K562 (cell line): ENCODE data around the gene ATRN. TPM values are rescaled to one million over a fixed set of nuclear protein-coding genes. Genes with fewer than 3 reads are reported as not detected.

Experiments used
- ATAC-seq: fragments of 200-7000 bp; cut with Tn5 transposase; 3 replicates; pipeline ENCODE4 v1.9.1; 2020; ENCODE audit warnings: moderate library complexity
- BruUV-seq: library from RNA; stranded (reverse); fragments of 400-500 nt; replicated peaks from 2 replicates; lab custom pipeline; 2021; lab: Mats Ljungman, UMichigan
- CTCF ChIA-PET: fragments of 300-600 bp; formaldehyde crosslinking; extraction: SDS; loops from one replicate; lab custom pipeline; 2021; ENCODE audit warnings: low intra/inter-chr PET ratio; lab: Yijun Ruan, JAX
- POLR2A ChIA-PET: fragments of 300-600, 350-650 bp; sonication (Branson Sonifier 250); formaldehyde crosslinking; extraction: SDS; loops from one replicate; lab custom pipeline; 2021; ENCODE audit warnings: antibody characterized with exemption, inconsistent platforms; lab: Yijun Ruan, JAX
- DNase-seq, 4 experiments: peaks; one replicate each; pipeline versions ENCODE4 v3.0.0 to v3.0.0-alpha.2; 2011 to 2018; ENCODE audit warnings: low spot score in 3 of 4, mixed read lengths in 3 of 4; ENCODE audit errors: extremely low read depth in 1 of 4
- FAIRE-seq: peaks from 2 replicates; lab custom pipeline; 2011; peaks lifted over from hg19 to GRCh38; lab: Jason Lieb, UNC
- H2AFZ ChIP-seq: 2 replicates; pipeline ENCODE4 v1.6.0; 2011; ENCODE audit warnings: low read depth, low read length, control low read depth, inconsistent platforms
- H3K27ac ChIP-seq: fragments of 200-600 bp; 3 replicates; pipeline ENCODE4 v1.8.0; 2011; ENCODE audit warnings: low read depth, mild to moderate bottlenecking, control low read depth, inconsistent platforms, low read length, moderate library complexity, mixed read lengths; ENCODE audit errors: extremely low read depth
- H3K27me3 ChIP-seq, 2 experiments: fragments of 300-600 bp in 1 of 2; 2 replicates in 1 of 2; 3 replicates in 1 of 2; pipeline versions ENCODE4 v1.6.0 to v1.8.0; 2011; ENCODE audit warnings: inconsistent platforms in 2 of 2, low read length in 2 of 2, mild to moderate bottlenecking in 1 of 2, mixed read lengths in 1 of 2, moderate library complexity in 1 of 2; ENCODE audit not compliant: control insufficient read depth in 2 of 2, insufficient read depth in 2 of 2
- H3K36me3 ChIP-seq: fragments of 300-600 bp; 3 replicates; pipeline ENCODE4 v1.8.0; 2011; ENCODE audit warnings: mild to moderate bottlenecking, low read length, inconsistent platforms; ENCODE audit not compliant: control insufficient read depth, insufficient read depth
- H3K4me1 ChIP-seq, 2 experiments: fragments of 200-600 bp in 1 of 2; replicated peaks in 1 of 2; 2 replicates in 1 of 2; 3 replicates in 1 of 2; pipeline versions ENCODE4 v1.5.1 to v1.8.0; 2011; ENCODE audit warnings: inconsistent platforms in 2 of 2, low read length in 2 of 2, mild to moderate bottlenecking in 1 of 2, mixed read lengths in 1 of 2, moderate library complexity in 1 of 2; ENCODE audit not compliant: control insufficient read depth in 2 of 2, insufficient read depth in 2 of 2
- H3K4me2 ChIP-seq: 2 replicates; pipeline ENCODE4 v1.6.1; 2011; ENCODE audit warnings: low read length, control low read depth, inconsistent platforms, mixed read lengths; ENCODE audit not compliant: insufficient read depth
- H3K4me3 ChIP-seq: fragments of 200-600 bp; sonication (generic), shearing (Covaris generic); 2 replicates; pipeline ENCODE4 v1.5.1; 2016; ENCODE audit warnings: control low read depth, inconsistent platforms
- H3K79me2 ChIP-seq: fragments of 200-600 bp; 3 replicates; pipeline ENCODE4 v1.8.0; 2011; ENCODE audit warnings: low read length, inconsistent platforms; ENCODE audit not compliant: control insufficient read depth, insufficient read depth
- H3K9ac ChIP-seq, 2 experiments: 2 replicates each; pipeline versions ENCODE4 v1.6.0 to v1.6.1; 2011; ENCODE audit warnings: low read depth in 2 of 2, low read length in 2 of 2, control low read depth in 1 of 2, inconsistent platforms in 1 of 2, mild to moderate bottlenecking in 1 of 2, mixed read lengths in 1 of 2; ENCODE audit not compliant: insufficient read depth in 1 of 2
- H3K9me1 ChIP-seq: one replicate; pipeline ENCODE4 v1.6.0; 2011; ENCODE audit warnings: inconsistent platforms, mild to moderate bottlenecking, low read length, moderate library complexity; ENCODE audit not compliant: control insufficient read depth, insufficient read depth
- H3K9me3 ChIP-seq: replicated peaks from 2 replicates; pipeline ENCODE4 v1.5.1; 2011; ENCODE audit warnings: low read depth, low read length, inconsistent platforms; ENCODE audit not compliant: control insufficient read depth, insufficient read depth
- H4K20me1 ChIP-seq: replicated peaks from 2 replicates; pipeline ENCODE4 v1.6.1; 2011; ENCODE audit warnings: low read length, inconsistent platforms, mixed read lengths; ENCODE audit not compliant: control insufficient read depth, insufficient read depth
- ATF3 ChIP-seq, 2 experiments: fragments of 450-650 bp in 1 of 2; sonication (generic) in 1 of 2; formaldehyde crosslinking in 1 of 2; IDR thresholded peaks in 1 of 2; conservative IDR thresholded peaks in 1 of 2; 2 replicates each; pipeline versions ENCODE4 v1.6.1 to v1.8.1; 2016 to 2023; ENCODE audit warnings: mild to moderate bottlenecking in 2 of 2, moderate library complexity in 2 of 2, inconsistent platforms in 1 of 2, missing genetic modification reagents in 1 of 2
- ATF7 ChIP-seq: fragments of 450-650 bp; IDR thresholded peaks from 2 replicates; pipeline ENCODE4 v1.7.1; 2014; ENCODE audit warnings: mild to moderate bottlenecking, moderate library complexity
- NEUROD1 ChIP-seq: fragments of 150-350 bp; IDR thresholded peaks from 2 replicates; pipeline ENCODE4 v1.6.1; 2014; ENCODE audit warnings: borderline replicate concordance, low read length, low read depth; ENCODE audit not compliant: partially characterized antibody
- WGBS: fragments of 100-300 bp; shearing (Covaris generic); methylation state at CpG from one replicate; pipeline ENCODE4 v1.1.6; 2016; ENCODE audit warnings: low coverage, mixed read lengths; ENCODE audit not compliant: insufficient coverage; ENCODE audit errors: missing lambda C conversion rate; 5-methylcytosine and 5-hydroxymethylcytosine counted together
- in situ Hi-C: fragments of 300-500 bp; cut with MboI; formaldehyde crosslinking; loops from 4 replicates; pipeline ENCODE4 v1.15.0; 2018; ENCODE audit warnings: inconsistent platforms, mixed read lengths
- intact Hi-C: fragments of 100-400 bp; cut with micrococcal nuclease; formaldehyde crosslinking; loops from 2 replicates; pipeline ENCODE4 v1.14.2; 2022
- polyA plus RNA-seq, 8 experiments: library from polyadenylated mRNA; depleted of rRNA in 4 of 8; stranded (reverse) in 5 of 8; unstranded in 3 of 8; fragments of >200 nt; fragmentation: Nextera tagmentation in 2 of 8; fragmentation: Illumina TruSeq in 1 of 8; extraction: Ambion mirVana in 2 of 8; extraction: Trizol in 1 of 8; gene quantifications; 2 replicates each; pipeline versions ENCODE4 v1.2.1 to v1.2.3, GENCODE V29; 2011 to 2014; ENCODE audit warnings: inconsistent platforms in 1 of 8, missing spikeins in 1 of 8
- total RNA-seq, 7 experiments: library from RNA; depleted of rRNA in 6 of 7; stranded (reverse); fragments of >200 nt in 6 of 7; fragmentation: Illumina TruSeq in 2 of 7; extraction: Trizol in 2 of 7; gene quantifications; 2 replicates each; pipeline versions ENCODE4 v1.2.1 to v1.2.3, GENCODE V29; 2011 to 2021; ENCODE audit warnings: low replicate concordance in 1 of 7

ATRN gene
- total and polyA plus RNA-seq, 9 of the 15 experiments (the other 6 are each of a cell fraction or from before 2014, with no cell fraction given) = 0.69 to 16.5 (median 7.6) TPM

GRCh38 chr20:3479759-3480615, 9.2 kb downstream of the ATRN start:
- H3K27ac ChIP-seq = no peak overlapping the region
- ChIA-PET CTCF (no interaction called here), POLR2A (no interaction called here)
- ATAC-seq = no peak
- no peaks in the 10 kb centered on the region for H3K36me3 ChIP-seq
- H3K9ac ChIP-seq = no peak overlapping the region
- TF ChIP-seq NEUROD1 (no peak), ATF3 (IDR thresholded peaks at IDR 0.05) (peak; percentile 67), ATF3 (CRISPR knock-in tag; conservative IDR thresholded peaks at IDR 0.05) (no peak), ATF7 (peak; percentile 63)
- no peak overlapping the region for H2AFZ ChIP-seq
- WGBS = 67% methylated on average over 11 of the region's 11 CpGs
- no peak for FAIRE-seq
- BruUV-seq = no TSS peak
- H4K20me1 ChIP-seq = no peaks in the 10 kb centered on the region
- no peaks in the 10 kb centered on the region for H3K4me1 ChIP-seq
- peaks cover 4% of the 10 kb centered on the region; the same call in 1 of the 3 replicates for H3K79me2 ChIP-seq
- DNase-seq = no peak
- H3K4me2 ChIP-seq = no peak overlapping the region
- in situ Hi-C loops = no loop called here
- H3K9me3 ChIP-seq = no peaks in the 10 kb centered on the region
- no peak overlapping the region for H3K4me3 ChIP-seq
- no peaks in the 10 kb centered on the region for H3K9me1 ChIP-seq
- intact Hi-C loops = no loop called here
- no peaks in the 10 kb centered on the region for H3K27me3 ChIP-seq
